HG02798 (cell line): ENCODE data around the gene ILK.

Experiments
- ATAC-seq: cut with Tn5 transposase; IDR thresholded peaks from one replicate; pipeline ENCODE4 v1.9.1; 2021; ENCODE audit warnings: mild to moderate bottlenecking; ENCODE audit not compliant: unreplicated experiment, poor library complexity

The ILK gene

GRCh38 chr11:6572215-6572614 is 31.4 kb upstream of the ILK start:
- no peak for ATAC-seq

DNA sequence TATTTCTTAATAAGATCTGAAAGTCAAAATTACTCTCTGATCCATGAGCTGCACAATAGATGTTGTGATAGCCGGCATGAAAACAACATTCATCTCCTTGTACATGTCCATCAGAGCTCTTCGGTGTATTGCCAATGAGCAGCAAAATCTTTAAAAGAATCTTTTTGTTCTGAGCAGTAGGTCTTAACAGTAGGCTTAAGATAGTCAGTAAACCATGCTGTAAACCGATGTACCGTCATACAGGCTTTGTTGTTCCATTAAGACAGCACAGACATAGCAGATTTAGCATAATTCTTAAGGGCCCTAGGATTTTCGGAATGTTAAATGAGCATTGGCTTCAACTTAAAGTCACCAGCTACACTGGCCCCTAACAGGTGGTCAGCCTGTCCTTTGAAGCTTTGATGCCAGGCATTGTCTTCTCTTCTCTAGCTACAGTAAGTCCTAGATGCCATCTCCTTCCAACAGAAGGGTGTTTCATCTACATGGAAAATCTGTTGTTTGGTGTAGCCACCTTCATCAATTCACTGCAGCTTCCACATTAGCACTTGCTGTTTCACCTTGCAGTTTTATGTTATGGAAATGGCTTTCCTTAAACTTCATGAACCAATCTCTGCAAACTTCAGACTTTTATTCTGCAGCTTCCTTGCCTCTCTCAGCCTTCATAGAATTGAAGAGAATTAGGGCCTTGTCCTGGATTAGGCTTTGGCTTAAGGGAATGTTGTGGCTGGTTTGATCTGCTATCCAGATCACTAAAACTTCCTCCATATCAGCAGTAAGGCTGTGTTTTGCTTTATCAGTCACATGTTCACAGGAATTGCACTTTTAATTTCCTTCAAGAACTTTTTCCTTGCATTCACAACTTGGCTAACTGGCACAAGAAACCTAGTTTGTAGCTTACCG is 28.5 kb upstream of the ILK start:
- no peak for ATAC-seq

DNA sequence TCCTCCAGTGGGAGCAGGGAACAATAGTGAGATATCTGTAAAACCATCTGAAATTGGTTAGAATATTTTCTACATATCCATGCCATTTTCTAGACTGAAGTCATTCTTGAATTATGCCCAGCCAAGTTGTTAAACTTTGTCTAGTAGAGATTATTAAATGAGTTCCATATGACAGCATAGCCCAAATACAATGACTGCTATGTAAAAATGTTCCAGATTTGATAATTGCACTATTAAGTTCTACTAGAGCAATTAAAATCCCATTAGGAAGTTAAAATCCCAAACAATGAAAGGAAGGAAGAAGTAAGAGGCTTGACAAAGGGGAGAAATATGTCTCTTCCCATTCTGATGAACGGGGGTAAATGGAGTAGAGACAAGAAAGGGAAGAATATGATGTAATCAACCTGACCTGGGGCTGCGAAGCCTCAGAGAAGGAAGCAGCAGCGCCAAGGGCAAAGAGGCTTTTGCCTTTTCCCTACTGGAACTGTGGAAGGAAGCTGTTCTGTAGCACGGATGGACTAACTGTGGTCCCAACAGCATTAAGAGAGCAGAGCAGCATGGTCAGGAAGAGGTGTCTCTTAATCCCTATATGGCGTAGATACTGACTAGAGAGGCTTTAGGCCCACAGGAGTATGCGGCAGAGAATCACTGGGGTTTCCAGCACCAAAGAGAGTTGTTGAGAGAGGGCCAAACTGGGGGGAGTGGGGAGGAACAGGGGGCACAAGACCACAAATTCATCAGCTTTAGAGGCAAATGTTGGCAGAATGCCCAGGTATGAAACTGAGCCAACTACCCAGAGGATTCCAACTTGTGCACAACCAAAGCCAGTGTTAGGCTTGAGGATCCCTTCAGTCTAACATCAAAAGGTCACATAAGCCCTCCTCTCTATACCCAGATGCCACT is 26.9 kb upstream of the ILK start:
- no peak for ATAC-seq

DNA sequence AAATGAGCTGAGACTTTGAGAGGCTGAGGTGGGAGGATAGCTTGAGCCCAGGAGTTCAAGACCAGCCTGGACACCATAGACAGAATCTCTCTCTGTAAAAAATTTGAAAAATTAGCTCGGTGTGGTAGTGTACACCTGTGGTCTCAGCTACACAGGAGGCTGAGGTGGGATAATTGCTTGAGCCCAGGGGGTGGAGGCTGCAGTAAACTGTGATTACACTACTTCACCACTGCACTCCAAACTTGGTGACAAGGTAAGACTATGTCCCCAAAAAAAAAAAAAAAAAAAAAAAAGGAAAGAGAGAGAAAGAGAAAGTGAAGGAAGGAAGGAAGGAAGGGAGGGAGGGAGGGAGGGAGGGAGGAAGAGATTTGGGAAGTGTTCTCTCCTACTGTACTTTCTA is 25.4 kb upstream of the ILK start:
- ATAC-seq, result no peak

- no peak for ATAC-seq
Observed at GRCh38 chr11:6579681-6580080, 23.9 kb upstream of the ILK start.

DNA sequence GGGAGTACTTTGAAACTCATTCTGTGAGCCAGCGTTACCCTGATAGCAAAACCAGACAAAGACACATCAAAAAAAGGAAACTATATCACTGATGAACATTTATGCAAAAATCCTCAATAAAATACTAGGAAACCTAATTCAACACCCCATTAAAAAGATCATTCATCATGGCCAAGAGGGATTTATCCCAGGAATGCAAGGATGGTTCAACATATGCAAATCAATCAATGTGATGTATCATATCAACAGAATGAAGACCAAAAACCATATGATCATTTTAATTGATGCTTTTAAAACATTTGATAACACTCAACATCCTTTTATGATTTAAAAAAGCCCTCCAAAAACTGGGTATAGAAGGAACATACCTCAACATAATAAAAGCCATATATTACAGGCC is 20.0 kb upstream of the ILK start:
- ATAC-seq, result no peak

- no peak for ATAC-seq
Observed at GRCh38 chr11:6584528-6584927, 19.0 kb upstream of the ILK start.

- ATAC-seq, result no peak
Observed at GRCh38 chr11:6586434-6587359, 16.9 kb upstream of the ILK start.

DNA sequence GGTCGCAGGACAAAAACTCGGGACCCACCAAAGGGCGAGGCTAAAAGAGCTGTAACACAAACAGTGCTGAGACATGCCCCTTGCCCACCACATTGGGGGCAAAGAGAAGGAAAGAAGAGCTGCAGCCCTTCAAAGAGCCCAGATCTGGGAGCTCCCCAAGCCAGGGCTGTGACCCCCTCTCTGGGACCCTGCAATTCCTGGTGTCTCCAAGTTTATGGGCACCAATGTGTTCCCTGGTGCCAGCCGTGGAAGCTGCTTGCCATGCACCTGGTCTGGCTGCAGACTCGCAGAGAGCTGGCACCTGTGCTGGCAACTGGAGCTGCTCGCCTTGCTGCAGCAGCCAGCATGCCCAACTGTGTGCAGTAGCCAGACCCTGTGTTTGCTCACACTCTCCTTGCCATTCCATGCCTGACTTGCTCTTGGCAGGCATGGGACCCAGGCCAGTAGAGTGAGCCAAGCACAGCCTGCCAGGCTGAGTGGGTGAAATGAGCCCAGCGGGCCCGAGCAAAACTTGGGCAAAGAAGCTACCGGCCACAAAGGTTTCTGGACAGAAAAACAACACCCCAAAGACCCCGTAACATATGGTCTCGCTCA is 16.1 kb upstream of the ILK start:
- ATAC-seq, result no peak

- ATAC-seq, result no peak
Observed at GRCh38 chr11:6588018-6588417, 15.6 kb upstream of the ILK start.

DNA sequence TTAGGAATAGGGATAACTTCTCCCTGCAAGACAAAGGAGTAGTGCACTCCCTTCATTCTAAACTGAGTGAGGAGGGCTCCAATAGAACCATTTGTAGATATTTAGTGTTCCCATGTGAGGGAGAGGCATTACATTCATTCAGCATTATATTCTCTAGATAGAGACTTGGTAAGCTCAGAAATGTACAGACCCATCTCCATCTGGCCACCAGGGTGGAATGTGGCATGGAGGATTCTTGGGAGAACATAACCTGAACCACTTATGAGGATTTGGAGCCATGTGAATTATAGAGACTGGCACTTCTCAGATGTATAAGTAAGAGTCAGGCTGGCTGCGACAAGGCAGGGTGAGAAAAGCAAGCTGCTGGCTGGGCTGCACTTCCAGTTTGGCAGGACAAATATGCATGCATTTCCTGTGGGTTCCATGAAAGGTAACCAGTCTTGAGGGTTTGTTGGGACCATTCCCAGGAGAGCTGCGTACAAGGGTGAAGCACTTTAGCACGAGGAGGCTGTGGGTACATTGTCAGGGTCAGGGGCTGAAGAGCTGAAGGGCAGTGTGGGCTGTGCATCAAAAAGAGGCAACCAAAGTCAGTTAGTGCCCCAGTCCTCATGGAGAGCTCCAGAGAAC is 9.3 kb upstream of the ILK start:
- ATAC-seq, result no peak

DNA sequence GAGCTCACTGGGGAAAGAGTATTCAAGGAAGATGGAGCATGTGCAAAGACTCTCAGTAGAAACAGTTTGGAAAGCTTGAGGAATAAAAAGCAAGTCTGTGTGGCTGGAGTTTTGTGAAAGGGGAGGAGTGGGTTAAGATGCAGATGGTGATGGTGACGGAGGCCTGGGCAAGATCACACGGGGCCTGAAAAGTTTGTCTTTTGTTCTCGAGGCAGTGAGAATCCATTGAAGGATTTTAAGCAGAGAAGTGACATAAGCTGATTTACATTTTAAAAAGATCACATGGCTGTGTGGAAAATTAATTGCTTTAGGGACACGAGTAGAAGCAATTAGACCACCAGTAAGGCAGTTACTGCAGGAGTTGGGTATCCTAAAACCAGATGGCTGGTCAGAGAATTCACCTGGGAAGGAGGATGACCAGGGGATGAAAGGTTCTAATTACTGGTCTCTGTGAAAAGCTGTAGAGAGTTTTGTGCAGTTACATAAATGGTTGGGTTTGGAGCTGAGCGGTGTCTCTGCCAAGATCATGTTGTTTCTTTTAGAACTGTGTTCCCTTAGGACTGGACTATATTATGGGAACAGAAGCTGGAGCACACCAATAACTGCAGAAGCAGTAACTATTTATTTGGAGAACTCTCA is 7.2 kb upstream of the ILK start:
- no peak for ATAC-seq

DNA sequence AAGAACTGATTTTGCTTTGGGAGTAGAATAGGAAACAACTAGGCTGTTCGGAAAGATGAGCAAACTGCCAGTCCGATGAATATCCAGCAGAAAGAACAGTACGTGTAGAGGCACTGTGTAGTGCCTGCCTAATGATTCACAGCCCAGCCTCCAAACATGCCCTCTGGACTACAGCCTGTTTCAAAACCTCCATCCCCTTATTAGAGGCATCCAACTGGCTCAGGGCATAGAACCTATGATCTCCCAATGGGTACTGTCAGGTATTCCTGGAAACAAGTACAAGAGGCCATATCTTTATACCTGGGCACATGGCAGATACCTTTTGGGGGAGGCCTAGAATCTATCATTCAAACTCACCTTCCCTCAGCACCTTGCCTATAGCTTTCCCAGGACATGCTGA is 5.0 kb upstream of the ILK start:
- ATAC-seq, result no peak

GRCh38 chr11:6599449-6599848 is 4.1 kb upstream of the ILK start:
- ATAC-seq, result no peak

DNA sequence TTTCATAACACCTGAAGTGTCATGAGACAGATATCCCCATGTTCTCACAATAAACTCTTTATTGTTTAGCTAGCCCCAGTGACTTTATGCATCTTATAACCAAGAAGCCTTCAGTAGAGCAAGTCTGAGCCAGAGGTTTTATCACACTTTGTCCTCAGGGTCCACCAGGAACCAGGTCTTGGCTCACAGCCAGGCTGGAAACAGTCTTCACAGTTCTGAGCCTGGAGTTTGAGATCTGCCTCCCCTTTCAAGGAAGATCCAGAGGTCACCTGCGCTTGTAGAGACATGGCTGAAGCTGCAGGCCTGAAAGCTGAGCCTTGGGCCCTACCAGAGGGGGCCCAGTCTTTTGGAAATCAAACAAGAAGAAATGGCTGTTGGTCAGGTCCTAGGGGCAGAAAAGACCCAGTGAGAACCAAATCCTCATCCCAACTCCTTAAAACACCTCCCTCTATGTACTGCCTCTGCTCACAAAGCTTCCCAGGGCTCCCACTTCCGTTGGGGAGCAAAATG is 3.6 kb upstream of the ILK start:
- ATAC-seq, result no peak

- ATAC-seq, result no peak
Observed at GRCh38 chr11:6601041-6601461, 2.5 kb upstream of the ILK start.

DNA sequence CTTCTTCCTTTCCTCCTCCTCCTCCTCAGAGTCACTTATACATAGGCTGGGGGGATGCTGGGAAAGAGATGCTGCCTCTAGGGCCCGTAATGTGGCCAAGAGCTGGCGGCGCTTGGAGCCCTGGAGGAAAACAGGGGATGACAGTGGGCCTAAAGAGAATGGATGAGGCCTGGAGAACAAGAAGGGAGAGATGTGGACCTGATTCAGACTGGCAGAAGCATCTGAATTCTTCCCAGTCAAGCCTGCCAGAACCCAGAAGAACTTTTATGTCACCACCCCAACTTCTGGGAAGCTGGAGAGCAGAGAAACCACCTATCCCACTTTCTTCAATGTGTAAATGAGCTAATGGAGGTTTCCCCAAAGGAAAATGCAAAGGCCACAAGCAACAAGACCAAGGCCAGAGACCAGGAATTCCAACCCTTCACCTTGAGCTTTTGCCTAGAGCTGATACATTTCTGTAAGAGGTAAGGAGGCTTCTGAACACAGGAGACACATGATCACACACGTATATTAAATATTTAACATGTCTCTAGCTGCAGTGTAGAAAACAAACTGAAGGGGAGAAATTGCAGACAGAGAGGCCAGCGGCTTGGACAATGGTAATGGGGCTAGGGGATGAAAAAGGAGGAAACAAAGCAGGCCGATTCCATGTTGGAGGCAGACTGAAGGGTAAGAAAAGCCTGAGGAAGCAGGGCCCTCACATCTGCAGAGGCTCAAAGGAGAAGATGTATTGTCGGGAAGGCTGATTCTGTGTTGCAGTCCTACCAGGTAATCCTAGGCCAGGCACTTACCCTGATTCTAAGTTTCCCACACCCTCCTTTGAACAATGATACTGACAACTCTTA is 1.3 kb upstream of the ILK start:
- no peak for ATAC-seq

GRCh38 chr11:6604081-6604626 is 580 bp downstream of the ILK start:
- ATAC-seq, result peak; percentile 36
